Raji (cell line): ENCODE measurements around the gene SPIN3.

Experiments
- POLR2A ChIP-seq: IDR thresholded peaks from 2 replicates; pipeline ENCODE4 v1.6.1; 2011; ENCODE audit warnings: low read depth, low read length, control low read depth; ENCODE audit not compliant: insufficient read depth

The SPIN3 gene

DNA sequence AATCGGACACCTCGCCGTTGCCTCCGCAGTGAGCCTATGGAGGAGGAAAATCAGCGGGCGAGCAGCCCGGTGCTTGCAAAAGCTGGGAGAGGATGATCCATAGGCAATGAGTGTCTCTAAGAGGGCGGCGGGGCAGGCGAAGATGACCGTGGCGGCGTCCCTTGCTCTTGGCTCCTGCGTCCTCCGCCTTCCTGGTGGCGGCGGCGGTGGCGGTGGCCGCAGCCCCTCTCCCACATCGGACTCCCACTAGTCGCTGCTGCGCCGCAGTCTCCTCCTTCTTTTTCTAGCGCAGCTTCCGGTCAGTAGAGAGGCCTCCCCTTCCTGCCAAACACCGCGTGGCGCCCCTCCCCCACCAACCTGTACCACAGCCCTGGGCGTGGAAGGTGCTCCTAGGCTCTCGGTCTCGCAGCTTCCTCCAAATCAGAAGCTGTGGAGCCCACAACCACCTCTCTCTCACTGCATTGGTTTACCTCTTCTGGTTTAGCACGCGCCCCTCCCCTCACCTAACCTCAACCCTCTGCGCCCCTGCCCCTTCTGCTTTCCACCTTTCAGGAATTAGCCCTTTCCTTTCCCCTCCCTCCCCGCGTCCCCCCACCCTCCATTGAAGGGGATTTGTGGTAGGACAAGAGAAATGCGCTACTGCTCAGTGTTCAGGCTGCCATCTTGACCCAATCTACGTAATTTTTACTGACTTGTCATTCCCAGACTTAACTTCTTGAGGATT is at the start of gene SPIN3:
Gene SPIN3 (minus strand): TSS at position 271 of the 724 bp plus-strand sequence. CDS start 594 bp downstream, outside the sequence.
- TF ChIP-seq POLR2A = no peak

DNA sequence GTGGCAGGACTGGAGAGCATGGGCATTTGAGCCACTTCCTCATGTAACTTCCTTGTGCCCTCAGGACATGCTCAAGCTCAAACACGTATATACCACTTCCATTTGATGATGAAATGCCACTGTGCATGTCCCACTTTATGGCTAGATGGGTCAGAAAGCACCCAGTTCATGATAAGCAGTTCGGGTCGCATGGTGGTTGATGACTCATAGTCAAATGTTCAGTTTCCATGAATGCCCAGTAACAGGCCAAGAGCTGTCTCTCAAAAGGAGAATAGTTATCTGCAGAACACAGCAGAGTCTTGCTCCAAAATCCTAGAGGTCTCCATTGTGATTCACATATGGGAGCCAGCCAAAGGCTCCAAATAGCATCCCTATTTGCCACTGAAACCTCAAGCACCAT is 48.9 kb upstream of the SPIN3 start:
- TF ChIP-seq POLR2A = no peak

DNA sequence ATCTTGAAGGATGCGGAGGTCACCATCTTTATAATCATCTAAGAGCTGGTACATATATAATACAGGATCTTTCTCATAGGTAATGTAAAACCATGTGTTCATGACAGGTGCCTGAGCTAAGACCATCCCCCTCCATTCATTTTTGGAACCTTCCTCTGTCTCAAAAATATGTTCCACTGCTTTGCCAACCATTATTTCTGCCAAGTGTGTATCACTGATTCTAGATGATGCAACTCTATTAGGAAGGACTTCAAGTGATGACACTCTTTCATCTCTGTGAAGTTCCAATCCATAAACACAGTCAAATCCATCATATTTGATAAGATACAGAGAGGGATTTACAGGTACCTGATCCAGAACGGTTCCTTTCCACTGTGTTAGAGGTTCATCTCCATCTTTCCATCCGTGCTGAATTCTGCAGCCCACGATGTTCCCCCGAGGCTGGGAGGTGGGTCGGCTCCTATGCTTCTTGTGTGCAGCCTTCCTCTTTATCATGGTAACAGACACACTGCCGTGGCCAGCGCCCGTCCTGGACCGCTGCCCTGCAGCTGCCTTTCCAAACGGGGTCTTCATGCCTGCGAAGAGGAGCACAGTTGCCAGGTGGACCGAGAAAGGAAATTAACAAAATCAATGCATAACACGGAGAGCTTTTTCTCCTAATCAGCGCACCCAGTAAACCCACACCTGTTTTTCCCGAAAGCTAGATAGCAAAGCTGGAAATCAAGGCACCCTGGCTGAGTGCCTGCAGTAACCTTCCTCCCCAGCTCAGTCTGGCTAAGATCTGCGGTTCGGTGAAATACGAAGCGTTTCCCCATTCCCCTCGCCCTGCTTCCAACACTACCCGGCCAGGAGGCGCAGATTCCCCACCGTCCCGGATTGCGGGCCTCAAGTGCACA is 718 bp downstream of the SPIN3 start:
- TF ChIP-seq POLR2A = no peak

DNA sequence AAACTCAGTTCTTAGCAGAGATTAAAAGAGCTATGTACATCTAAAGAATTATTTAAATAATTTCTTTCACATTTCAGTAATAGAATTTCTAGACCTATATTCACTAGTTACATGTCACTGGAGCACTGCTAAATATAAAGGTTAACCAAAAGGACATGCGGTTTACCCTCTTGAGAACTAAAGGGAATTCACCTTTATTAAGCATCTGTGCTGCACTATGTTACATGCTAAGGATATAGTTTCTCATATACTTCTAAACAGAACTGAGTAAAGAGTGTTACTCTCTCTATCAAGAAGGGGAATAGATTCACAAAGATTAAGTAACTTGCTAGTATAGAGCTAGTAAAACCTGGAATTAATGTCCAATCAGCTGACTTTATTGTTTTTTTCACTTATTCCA is 7.6 kb downstream of the SPIN3 start:
- TF ChIP-seq POLR2A = no peak

DNA sequence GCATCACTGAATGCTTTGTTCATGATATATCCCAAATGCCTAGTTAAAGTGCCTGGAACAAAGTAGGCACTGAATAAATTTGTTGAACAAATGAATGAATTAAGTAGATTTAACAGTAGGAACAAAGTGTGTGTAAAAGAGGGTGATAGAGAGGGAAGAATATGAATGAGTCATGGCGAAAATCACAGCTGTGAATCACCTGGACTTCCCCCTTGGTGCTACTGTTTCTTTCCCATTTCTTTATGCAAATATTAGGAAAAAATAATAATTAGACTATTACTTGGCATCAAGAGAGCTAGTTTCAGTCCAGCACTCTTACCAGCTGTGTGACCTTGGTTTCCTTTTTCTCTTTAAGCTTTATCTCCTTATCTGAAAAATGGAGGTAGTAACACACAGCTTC is 9.2 kb downstream of the SPIN3 start:
- no peak for TF ChIP-seq POLR2A

DNA sequence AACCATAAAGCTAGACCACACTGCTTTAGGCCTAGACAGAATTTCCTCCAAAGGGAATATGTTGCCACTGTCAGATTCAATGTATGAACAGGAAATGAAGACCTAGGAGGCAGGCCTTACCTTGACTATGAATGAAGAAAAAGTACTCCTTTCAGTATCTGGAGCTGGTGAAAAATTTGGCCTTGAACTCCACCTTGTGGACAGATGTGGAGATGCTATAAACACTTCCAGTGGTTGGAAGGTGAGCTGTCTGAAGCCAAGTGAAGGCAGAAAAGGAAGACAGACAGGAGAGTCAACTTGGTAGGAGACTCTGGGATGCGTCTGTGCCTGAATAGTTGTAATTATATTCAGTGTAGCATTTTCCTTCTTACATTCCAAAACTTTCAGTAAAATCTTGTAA is 17.2 kb downstream of the SPIN3 start:
- TF ChIP-seq POLR2A = no peak

DNA sequence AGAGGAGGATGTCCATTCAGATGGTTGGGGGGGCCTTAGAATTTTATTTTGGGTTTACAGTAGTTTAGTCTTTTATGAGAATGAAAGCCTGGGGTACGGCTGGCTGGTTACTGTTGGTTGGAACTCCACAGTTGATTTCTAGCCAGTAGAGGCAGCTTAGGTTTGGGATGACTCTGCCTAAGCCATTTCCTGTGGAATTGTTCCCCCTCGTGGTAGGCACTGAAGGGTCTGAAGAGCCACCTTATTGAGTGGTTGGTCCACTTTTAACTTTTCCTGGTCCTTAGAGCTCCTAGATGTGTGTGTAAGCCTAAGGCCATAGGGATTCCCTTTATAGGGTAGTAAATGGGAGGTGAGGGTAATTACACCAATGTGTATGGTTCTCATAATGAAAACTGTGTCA is 19.7 kb downstream of the SPIN3 start:
- no peak for TF ChIP-seq POLR2A

DNA sequence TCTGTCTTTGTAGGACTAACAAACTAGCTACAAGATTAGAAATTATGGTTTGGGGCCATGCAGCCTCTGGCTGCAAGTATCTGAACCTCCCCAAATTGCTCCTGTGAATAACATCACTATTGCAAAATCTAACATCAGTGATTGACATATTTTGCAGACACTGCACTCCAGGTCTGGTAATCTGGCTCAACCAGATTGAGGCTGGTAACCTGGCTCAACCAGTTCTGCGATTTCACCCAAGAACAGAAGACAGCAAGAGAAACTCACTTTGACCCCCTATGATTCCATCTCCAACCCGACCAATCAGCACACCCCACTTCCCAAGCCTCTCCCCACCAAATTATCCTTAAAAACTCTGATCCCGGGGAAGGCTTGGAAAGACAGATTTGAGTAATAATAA is 20.9 kb downstream of the SPIN3 start:
- TF ChIP-seq POLR2A = no peak

DNA sequence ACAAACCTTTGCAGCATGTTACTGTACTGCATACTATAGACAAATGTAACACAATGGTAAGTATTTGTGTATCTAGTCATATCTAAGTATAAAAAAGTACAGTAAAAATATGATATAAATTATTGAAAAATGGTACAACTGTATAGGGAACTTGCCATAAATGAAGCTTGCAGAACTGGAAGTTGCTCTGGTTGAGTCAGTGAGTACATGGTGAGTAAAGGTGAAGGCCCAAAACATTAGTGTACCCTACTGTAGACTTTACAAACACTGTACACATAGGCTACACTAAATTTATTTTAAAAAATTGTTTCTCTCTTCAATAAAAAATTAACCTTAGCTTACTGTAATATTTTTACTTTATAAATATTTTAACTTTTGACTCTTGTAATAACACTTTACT is 25.8 kb downstream of the SPIN3 start:
- TF ChIP-seq POLR2A = no peak

DNA sequence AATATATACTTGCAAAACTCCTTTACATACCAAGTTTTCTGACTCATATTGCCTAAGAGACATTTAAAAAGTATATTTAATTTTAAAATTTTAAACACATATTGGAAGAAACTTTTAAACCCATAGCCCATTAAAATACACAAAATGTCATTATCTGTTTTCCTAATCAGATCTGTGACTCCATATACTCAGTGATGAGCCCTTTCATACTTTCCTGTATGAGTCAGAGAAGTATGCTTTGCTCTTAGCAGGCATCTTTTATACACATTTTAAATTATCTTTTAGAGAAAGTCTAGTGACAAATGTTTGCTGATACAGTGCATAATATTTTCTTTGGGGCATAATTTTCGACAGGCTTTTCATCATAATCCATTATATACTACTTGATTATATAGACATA is 26.4 kb downstream of the SPIN3 start:
- TF ChIP-seq POLR2A = no peak

DNA sequence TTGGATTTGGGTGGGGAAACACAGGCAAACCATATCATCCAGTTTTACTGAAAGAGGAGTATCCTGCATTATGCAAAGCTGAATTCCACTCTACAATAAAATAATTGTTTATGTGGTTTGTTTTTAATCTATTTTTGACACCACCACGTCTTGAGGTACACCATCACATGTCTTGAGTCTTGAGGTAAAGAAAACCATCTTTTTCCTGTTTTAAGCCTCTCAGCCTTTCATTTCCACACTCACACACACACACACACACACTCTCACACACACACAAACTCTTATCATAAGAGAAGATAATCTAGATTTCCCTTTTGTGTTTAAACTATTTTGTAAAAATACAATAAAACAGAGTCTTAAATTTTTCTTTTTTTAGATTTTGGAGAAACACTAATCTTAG is 32.0 kb downstream of the SPIN3 start:
- no peak for TF ChIP-seq POLR2A

DNA sequence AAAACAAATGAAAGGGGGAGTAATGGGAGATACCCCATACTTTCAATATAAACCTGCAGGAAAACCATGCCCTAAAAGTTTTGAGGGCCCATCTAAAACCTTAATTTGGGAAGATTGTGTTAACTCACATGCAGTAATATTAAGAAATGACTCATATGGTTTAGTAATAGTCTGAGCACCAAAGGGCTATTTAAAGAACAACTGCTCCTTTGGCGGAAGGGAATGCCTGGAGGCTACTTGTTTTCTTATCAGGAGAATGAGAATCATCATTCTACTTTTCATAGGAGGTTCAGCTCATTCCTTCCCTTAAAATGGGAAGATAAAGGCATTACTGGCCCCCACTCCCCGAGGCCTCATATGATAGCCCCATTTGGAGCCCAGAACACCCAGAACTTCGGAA is 47.6 kb downstream of the SPIN3 start:
- TF ChIP-seq POLR2A = no peak

DNA sequence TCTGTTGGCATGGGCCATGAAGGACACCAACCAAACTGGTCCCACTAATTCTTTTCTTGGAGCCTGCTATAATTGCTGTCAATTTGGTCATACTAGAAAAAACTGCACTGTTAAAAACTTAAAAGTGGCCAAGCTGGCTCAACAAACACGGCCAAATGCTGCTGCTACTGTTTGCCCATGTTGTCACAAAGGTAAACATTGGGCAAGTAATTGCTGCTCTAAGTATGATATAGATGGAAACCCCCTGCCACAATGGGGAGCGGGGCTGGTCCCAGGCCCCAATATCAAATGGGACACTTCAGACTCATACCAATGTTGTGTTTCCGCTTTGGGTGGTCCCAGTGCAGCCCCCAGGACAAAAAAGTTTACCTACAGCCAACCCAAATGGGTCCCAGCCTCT is 52.1 kb downstream of the SPIN3 start:
- no peak for TF ChIP-seq POLR2A
